GM18507 (cell line): Measurements from ENCODE around the gene B3GAT1.
"Not testable (repeated sequence)": the region's sequence is repeated elsewhere in the genome, so short reads cannot be mapped to it uniquely, and the experiment has no call there.

Experiments used
- DNase-seq: peaks from one replicate; pipeline ENCODE4 v3.0.0; 2011; ENCODE audit warnings: low read depth; ENCODE audit not compliant: insufficient read length; ENCODE audit errors: extremely low spot score
- FAIRE-seq: peaks from 2 replicates; lab custom pipeline; 2011; peaks lifted over from hg19 to GRCh38; lab: Jason Lieb, UNC

B3GAT1 gene

GRCh38 chr11:134345237-134345550 lies 66.8 kb downstream of the B3GAT1 start:
- DNase-seq (no peak), FAIRE-seq (no peak)

DNA sequence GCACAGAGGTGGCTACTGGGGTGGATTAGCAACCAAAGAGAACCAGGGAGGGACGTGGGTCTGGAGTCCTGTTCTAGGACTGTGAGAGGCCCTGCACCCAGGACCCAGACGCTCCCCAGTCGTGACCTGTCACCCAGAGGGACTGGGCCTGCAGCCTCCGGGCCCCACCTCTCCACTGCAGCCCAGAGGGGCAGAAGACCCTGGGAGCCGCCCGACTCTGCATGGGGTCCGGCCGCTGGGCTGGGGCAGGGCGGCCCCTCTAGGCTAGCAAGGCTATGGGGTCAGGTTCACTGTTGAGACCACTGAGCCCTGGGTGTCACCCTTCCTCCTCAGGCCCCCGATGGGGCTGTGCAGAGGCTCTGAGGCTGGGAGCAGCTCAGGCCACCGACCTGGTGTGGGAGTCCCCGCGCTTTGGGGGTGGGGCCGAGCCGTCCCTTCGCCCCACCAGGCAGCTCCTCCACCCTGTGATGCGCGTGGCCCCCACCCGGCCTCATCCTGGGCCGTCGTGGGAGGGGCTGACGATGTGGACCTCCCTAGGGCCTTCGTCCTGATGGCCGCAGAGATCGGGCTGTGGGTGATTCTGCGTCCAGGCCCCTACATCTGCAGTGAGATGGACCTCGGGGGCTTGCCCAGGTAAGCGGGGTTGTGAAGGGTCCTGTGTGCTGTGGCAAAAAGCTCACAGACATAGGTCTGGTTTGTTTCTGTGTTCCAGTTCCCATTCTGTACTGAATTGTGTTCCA lies 67.4 kb downstream of the B3GAT1 start:
- not testable (repeated sequence) for DNase-seq, FAIRE-seq

GRCh38 chr11:134343646-134344045 lies 68.4 kb downstream of the B3GAT1 start:
- FAIRE-seq = no peak
- no peak for DNase-seq

DNA sequence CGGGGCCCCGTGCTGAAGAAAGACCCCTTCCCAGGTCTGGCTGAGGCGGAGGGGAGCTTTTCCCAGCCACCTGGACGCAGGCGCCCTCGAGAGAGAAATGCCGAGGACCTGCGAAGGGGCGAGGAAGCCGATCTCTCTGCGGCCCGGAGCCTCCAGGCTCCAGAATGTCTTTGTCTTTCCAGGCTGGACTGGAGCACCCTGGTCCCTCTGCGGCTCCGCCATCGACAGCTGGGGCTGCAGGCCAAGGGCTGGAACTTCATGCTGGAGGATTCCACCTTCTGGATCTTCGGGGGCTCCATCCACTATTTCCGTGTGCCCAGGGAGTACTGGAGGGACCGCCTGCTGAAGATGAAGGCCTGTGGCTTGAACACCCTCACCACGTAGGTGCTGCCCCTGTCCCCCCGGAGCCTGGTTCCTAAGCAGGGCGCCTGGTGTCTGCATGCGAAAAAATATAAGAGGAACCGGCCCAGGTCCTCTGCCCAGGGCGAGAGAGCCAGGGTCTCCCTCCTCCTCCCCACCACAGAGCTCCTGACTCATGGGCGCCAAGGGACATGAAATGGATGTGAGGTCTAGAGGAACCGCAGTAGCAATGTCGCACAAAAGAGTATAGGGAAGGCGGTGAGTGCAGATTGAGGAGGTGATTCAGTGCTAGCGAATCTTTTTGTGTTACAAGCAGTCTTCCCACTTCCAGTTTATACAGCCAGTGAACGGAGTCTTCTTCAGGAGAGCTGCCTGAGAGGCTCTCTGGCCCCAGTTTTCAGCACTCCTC lies 69.3 kb downstream of the B3GAT1 start:
- DNase-seq (no peak), FAIRE-seq (no peak)

GRCh38 chr11:134341805-134342571 lies 70.1 kb downstream of the B3GAT1 start:
- FAIRE-seq = no peak
- DNase-seq = no peak

GRCh38 chr11:134340354-134340964 lies 71.6 kb downstream of the B3GAT1 start:
- DNase-seq (no peak), FAIRE-seq (no peak)

- FAIRE-seq (no peak), DNase-seq (no peak)
These were observed 72.3 kb downstream of the B3GAT1 start for GRCh38 chr11:134339756-134340155.

DNA sequence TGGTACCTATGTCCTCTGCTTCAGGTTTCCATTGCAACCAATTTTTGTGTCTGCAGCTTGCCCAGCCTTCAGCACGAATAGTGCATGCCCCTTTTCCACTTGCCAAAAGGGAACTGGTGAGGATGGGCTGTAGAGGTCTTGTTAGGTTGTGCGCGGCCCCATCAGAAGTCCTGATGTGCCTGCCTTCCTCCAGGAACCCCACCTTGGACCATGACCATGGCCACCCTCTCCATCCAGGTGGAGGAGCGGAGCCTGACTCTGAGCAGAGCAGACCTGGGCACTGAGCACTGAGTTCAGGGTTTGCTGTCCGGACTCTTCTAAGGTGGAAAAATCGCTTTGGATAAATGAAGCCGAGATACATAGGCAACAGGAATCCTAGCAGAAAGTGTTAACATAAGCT lies 73.4 kb downstream of the B3GAT1 start:
- FAIRE-seq = no peak
- no peak for DNase-seq

DNA sequence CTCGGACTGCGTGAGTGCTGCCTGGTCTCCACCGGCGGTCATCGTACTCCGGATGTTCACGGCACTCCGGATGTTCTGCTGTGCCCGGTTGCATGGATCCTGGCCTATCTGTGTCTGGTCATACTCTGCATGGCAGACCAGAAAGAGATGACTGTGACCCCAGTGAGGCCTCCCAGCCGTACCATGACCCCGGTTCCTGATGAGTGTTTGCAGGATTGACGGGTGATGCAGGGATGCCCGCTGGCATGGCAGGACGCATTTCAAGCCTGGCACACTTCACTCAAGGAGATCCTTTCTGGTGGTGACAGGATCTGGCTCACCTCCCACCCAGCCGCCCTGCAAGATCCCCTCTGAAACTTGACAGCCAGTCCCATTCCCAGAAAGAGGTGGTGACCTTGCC lies 74.0 kb downstream of the B3GAT1 start:
- no peak for FAIRE-seq

DNA sequence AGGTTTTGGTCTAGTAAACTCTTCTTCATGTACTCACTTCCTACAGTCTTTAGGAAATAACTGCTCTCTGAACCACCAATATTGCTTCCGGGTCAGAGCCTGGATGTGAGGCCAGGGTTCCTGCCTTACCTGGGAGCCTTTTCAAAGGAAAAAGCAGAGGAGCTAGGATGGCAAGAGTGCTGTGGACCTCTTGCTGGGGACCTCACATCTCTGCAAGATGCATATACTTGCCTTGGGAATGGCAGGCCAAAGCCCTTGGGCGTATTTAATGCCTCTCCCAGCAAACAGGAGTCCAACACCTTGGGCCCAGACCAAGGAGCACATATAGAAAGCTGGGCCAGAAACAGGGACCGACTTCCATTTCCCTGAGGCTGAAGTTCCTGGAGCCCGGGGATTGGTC lies 75.0 kb downstream of the B3GAT1 start:
- no peak for FAIRE-seq
- no peak for DNase-seq

More for the DNA sequence above, 74.0 kb downstream of the B3GAT1 start:
- no peak for DNase-seq

DNA sequence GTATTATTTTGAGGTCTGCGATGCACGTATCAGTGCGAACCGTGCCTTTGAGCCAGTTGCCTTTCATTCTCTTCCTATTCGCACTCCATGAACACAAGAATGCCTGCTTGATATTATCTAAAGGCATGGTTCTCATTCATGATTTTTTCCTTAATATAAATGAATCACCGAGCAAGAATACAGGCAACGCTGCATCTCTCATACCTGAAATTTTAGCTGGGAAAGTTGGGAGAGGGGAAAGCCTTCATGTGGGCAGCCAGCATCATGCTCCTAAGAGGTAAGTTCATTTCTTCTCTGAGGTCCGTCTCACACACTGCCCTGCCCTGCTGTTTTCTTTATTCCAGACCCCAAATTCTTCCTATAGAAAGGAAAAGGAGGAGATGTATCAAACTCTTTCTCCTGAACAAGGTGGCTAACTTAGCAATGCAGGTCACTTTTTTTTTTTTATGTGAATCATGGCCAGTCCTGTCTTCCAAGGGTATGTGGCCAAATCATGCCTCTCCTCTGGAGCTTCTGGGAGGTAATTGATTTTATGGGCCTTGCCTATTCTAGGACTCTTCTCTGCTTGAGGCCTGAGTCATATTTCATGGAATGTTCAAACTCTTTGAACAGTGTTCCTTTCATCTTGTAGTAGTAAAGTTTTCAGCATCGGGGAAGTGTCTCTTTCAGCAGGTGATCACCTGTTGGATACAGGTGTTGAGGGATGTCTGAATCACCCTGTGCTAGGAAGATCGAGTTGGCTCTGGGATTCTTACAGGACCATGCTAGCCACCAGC lies 77.1 kb downstream of the B3GAT1 start:
- no peak for DNase-seq
- FAIRE-seq = no peak

GRCh38 chr11:134333946-134334345 lies 78.1 kb downstream of the B3GAT1 start:
- FAIRE-seq = no peak
- DNase-seq = no peak

- no peak for FAIRE-seq
- DNase-seq = no peak
These were observed 78.7 kb downstream of the B3GAT1 start for GRCh38 chr11:134333312-134333711.

GRCh38 chr11:134332782-134333181 lies 79.3 kb downstream of the B3GAT1 start:
- FAIRE-seq (no peak), DNase-seq (no peak)

- no peak for FAIRE-seq
- no peak for DNase-seq
These were observed 79.8 kb downstream of the B3GAT1 start for GRCh38 chr11:134332189-134332631.

DNA sequence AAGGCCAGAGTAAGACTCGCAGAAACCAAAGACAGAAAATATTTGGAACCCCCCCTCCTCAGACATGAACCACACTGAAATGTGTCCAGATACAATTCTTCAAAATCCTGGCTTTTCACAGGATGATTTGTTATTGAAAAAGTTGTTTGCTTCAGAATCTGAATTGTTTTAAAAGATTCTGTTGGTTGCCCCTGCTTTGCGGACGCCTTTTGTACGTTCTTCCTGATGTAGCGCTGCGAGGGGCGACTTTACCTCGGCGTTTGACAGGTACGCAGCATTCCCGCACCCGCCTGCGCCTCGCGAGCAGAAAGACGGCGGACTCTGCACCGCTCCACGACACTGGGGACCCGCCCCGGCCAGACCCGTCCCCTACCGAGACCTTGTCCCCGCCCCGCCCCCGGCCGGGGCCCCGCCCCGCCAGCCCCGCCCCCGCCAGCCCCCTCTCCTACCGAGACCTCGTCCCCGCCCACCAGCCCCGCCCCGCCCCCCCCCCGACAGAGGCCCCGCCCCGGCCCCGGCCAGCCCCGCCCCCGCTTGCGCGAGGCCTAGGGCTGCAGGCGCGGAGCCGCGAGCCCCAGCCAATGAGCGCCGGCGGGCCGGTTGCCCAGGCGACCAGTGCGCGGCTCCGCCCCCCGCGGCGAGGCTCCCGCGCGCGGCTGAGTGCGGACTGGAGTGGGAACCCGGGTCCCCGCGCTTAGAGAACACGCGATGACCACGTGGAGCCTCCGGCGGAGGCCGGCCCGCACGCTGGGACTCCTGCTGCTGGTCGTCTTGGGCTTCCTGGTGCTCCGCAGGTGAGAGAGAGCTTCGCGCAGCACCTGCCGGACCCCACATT lies 80.5 kb downstream of the B3GAT1 start, which contains the start of gene GLB1L2:
Gene GLB1L2 (plus strand): TSS at position 635 of the 835 bp plus-strand sequence. CDS start 74 bp downstream, at position 709.
- DNase-seq = peak; percentile 61
- FAIRE-seq = no peak

DNA sequence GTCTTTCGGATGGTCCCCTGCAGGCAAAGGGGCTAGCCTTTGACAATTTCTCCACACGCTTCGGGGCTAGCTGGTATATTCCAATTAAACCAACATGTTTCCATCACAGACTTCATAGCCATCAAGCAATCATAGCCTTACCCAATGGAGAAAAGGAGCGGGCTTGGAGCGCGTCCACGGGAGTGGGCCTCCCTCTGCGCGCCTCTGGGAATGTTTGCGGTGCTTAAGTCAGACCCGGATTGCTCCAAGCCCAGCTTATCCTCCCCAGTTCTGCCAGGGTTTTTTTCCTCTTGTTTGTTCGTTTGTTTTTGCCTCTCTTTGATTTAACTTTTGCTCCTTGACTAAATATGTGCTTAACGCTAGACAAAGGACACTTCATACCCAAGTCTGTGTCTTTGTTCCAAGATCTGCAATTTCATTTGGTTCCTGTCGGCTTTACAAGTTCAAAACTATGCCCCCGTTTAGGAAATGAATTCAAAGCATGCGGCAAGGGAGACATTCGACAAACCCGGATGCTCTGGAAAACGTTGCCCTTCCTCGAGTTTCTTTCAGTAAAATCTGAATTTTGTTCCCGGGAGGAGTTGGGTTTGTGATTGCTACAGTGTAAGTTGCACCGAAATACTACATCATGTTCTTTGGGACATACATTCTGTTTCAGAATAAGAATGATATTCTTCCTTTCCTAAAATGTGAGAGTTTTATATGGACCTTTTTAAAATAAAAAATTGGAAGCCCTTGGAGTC lies 81.3 kb downstream of the B3GAT1 start:
- no peak for DNase-seq
- no peak for FAIRE-seq
